ENCODE measurements around the gene NOL7.

GRCh38 chr6:13669476-13669875, 54.3 kb downstream of the NOL7 start:
- TF ChIP-seq ZNF274 (IDR thresholded peaks at IDR 0.05; ENCODE audit: low read depth, low read length) (no peak), YY1 (IDR thresholded peaks at IDR 0.05; ENCODE audit: insufficient read depth, insufficient read length) (no peak)

Data from NT2/D1 (cell line).